Stromal cell of bone marrow (primary cell): ENCODE data around the gene SLC22A1.
"Not testable (repeated sequence)": the region's sequence is repeated elsewhere in the genome, so short reads cannot be mapped to it uniquely, and the experiment has no call there.

Experiments used
- DNase-seq: peaks from one replicate; pipeline ENCODE4 v3.0.0-alpha.2; 2012; ENCODE audit warnings: low read depth

SLC22A1 gene

GRCh38 chr6:160124007-160124406 is 2.4 kb downstream of the SLC22A1 start:
- DNase-seq: no peak

DNA sequence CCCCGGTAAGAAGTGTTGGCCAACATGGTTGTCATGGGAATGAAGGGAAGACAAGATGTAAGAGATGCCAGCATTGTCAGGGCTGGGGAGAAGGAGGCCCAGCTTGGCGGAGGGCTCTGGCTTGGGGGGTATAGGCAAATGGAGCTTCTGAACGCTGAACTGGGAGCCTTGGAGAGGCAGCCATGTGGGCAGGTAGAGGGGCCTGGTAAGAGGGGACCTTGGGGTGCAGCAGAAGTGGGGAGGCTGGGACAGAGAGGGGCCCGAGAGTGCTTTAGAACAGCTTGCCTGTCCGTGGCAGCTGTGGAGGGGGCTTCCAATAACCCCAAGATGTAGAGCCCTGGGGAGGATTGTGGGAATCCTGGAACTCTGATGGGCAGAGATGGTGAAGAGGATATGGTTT is 3.0 kb downstream of the SLC22A1 start:
- DNase-seq: no peak

DNA sequence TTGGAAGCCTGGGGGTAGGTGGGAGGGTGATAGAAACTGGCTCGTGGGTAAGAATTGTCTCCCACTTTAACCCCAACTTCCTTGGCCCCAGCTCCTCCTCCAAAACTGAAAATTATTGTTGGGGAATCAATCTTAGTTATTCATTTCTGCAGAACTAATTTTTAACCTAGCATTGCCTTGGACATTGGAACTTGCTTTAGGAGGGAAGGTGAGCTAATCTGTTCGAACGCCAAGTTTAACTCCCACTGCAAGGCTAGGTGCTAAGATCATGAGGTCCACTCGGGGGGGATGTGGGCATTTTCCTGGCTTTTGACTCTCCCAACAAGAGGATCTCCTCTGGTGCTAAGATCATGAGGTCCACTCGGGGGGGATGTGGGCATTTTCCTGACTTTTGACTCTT is 3.5 kb downstream of the SLC22A1 start:
- DNase-seq: not testable (repeated sequence)

DNA sequence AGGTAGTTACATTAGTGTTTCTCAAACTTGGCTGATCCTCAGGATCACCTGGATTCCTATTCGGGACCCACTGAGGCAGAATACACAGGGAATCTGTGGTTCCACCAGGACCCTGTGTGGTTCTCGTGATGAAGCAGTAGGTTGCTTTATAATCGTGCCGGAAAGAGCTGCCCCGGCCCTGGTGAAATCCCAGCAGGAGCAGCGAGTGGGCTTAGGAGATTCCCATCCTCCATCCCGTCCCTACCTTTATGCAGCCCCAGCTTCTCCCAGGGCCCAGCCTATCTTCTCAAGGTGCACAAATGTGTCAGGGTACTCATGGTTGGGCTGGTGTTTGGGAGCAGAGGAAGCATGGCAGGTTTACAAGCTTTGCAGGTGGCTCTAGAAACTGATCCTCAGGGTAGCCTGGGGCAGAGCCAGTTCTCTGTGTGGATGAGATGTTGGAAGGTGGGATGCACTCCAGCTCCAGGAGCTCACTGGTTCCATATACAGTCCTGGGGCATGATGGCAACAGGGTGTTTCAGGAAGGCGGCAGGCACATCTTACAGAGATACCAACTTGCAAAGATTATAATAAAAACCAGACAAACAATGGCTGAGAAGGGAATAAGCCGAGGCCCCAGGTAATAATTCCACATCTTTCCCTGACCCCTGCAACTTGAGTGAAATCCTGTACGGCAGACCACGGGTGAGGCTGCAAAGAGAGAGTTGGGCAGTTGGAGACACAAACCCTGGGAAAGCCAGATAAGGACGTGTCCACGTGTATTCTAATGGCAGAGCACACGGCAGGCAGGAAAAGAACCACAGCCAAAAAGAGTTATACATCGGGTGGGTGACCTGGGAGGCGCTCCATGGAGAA is 5.9 kb downstream of the SLC22A1 start:
- no peak for DNase-seq

DNA sequence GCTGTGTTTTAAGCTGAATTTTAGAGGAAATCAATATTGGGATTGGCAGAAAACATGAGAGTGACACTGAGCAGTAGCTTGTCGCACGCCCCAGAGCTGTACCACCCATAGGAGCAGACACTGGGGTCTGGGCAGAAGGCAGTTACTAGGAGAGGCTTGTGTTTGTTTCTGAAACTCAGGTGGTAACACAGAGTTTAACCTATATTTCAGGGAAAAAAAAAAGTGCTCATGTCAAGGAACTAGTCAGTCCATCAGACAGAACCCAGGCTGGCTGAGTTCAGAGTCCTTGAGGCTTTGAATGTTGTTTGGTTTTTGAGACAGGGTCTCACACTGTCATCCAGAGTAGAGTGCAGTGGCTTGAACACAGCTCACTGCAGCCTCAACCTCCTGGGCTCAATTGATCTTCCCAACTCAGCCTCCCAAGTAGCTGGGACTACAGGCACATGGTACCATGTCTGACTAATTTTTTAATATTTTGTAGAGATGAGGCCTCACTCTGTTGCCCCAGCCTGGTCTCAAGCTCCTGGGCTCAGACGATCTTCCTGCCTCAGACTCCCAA is 6.6 kb downstream of the SLC22A1 start:
- DNase-seq: no peak

DNA sequence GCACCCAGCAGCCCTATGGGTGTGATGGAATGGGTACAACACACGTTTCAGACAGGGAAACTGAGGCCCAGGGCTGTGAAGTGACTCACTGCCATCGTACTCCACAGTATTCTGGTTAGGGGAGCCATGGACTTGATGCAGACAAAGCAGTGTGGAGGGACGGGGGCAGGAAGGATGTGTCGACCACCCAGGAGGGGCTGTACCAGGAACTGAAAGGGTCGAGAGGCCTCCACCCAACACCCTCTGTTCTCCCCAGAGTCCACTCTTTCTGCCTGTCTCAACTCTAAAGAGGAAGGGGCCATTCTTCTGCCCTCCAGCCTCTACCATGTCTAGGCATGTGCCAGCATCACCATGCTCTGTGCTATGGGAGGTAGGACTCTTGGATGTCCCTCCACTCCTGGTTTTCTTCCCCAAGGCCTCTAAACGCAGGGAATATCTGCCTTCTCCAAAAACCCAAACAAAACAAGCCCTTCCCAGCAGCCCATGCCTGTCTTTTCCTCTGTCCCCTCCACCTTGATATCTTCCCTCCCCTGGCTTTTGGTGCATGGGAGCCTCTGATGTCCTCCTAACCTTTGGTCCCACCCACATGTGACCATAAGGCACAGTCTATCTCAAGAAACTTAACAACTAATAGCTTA is 7.4 kb downstream of the SLC22A1 start:
- no peak for DNase-seq

DNA sequence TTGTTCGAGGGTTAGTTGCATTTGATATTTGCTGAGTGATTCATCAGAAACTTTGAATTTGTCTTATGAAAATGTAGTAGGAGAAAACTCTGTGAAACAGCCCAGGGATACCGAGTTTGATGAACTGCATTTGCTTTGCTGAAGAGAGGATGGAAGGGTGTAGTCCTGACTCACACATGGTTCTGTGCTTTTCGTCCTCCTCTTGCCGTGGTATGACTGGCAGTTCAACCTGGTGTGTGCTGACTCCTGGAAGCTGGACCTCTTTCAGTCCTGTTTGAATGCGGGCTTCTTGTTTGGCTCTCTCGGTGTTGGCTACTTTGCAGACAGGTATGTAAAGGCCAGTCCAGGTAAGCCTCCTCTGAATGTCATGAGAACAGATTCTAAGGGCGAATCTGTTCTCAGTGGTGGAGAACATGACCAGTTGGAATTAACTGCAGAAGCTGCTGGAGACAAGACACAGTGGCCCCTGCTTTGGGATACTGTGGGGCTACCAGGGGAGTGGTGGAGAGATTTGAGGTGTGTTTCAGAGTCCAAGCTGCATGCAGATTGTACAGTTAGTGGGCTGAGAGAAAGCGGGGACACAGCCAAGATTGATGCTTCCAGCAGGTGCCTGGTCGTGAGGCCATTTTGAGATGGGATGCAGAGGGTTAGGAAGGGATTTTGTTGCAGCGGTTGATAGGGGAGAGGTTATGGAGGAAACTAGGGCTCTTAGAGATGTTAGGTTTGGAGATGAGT is 8.4 kb downstream of the SLC22A1 start:
- DNase-seq: no peak

DNA sequence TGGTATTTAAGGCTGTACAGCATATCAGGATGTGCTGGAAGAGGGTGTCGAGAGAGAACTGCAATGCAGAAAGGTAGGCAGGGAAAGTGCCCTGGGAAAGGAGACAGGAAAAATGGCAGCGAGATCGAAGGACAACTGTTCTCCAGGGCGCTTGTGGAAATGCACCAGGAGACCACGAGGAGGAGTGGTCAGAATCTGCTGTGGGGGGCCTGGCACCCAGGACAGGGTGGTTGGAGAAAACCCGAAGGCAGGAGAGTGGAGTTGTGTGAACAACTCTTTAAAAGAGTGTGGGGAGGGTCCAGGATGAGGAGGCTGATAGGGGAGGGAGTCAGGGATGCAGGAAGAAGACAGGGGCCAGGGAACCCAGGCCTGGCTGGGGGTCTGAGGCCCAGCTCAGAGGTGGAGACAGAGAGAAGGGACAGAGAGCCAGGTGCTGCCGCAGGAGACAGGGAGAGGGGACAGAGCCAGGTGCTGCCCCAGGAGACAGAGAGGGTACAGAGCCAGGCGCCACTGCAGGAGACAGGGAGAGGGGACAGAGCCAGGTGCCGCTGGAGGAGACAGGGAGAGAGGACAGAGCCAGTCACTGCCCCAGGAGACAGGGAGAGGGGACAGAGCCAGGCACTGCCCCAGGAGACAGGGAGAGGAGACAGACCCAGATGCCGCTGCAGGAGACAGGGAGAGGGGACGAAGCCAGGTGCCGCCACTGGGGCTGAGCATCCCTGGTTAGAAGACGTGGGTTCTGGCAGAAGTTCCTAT is 9.3 kb downstream of the SLC22A1 start:
- no peak for DNase-seq

GRCh38 chr6:160131636-160132296 is 10.2 kb downstream of the SLC22A1 start:
- DNase-seq: no peak

DNA sequence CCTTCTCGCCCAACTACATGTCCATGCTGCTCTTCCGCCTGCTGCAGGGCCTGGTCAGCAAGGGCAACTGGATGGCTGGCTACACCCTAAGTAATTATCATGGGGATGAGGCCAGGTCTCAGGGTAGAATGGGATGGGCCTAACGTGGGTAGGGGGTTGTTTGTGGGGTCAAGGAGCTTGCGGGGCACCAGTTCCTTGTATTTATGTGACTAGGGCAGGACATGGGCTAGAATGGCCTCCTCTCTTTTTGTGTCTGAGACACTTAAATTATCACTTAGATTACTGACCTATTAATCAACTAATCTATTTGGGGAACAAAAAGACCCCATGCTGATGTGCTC is 10.7 kb downstream of the SLC22A1 start:
- no peak for DNase-seq

GRCh38 chr6:160132776-160133338 is 11.2 kb downstream of the SLC22A1 start:
- DNase-seq: no peak

DNA sequence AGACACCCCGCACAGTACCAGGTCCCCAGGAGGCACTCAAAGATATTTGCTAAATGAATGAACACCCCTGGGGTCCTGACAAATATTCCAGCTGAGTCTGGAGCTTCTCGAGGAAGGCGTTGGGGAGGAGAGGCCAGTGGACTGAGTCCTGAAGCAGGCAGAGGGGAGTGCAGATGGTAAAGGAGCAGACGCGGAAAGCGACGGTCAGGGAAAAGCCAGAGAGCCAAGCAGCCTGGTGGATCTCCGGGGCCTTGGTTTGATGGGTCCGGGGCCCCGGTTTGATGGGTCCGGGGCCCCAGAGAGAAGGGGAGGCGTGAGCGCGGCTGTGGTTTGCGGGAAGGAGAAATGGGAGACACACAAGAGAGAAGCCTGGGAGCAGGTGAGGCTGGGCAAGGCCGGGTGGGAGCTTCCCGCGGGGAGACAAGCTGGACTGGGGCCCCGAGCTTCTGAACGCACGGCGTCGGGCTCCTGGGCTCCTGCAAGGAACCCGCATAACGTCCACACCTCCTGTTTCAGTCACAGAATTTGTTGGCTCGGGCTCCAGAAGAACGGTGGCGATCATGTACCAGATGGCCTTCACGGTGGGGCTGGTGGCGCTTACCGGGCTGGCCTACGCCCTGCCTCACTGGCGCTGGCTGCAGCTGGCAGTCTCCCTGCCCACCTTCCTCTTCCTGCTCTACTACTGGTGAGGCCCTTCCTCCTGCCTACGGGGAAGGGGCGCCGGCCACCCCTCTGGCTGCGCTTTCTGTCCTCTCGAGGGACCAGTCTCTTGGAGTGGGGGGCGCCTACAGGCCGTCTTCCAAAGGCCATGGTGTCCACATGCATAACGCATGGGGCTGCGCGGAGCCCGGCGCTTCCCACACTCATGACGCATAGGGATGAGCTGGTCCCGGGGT is 12.1 kb downstream of the SLC22A1 start:
- no peak for DNase-seq

DNA sequence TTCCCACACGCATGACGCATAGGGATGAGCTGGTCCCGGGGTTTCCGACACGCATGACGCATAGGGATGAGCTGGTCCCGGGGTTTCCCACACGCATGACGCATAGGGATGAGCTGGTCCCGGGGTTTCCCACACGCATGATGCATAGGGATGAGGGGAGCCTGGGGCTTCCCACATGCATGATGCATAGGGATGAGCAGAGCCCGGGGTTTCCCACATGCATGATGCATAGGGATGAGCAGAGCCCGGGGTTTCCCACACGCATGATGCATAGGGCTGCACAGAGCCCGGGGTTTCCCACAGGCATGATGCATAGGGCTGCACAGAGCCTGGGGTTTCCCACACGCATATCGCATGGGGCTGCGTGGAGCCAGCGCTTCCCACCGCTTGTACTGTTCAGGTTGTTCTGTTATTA is 12.7 kb downstream of the SLC22A1 start:
- not testable (repeated sequence) for DNase-seq

DNA sequence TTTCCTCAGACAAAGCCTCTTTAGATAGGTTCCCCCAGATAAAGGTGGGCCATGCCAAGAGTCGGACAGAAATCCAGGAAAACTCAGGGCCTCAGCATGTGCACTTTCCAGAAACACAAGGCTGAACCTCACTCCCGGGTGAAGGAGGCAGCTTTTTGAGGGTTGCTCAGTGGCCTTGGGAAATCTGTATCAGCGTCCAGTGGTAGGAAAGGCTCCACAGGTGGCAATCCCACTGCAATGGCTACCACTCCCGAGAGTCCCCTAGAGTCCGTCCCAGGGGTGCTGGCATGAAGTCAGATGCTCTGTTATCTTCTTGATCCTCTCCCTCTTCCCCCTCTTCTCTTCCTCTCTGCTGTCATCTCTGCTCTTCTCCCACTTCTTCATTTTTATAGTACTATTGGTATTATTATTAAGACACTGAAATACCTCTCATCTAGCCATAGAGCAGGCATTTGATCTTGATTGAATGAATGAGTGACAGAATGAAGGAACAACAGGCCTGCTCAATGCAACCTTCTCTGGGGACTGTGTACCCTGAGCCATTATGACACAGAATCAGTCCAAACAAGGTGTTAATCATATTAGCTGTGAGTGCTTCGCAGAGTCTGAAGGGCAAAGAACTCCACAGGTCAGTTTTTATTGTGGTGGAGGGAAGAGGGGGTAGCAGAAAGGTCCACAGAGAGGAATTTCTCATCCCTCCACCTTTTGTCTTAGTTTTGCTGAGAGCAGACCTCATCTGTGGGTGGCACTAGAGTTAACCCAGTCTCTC is 13.3 kb downstream of the SLC22A1 start:
- no peak for DNase-seq

- DNase-seq: no peak
These were observed 14.5 kb downstream of the SLC22A1 start for GRCh38 chr6:160135907-160136655.

- DNase-seq: no peak
These were observed 15.7 kb downstream of the SLC22A1 start for GRCh38 chr6:160137130-160137988.

DNA sequence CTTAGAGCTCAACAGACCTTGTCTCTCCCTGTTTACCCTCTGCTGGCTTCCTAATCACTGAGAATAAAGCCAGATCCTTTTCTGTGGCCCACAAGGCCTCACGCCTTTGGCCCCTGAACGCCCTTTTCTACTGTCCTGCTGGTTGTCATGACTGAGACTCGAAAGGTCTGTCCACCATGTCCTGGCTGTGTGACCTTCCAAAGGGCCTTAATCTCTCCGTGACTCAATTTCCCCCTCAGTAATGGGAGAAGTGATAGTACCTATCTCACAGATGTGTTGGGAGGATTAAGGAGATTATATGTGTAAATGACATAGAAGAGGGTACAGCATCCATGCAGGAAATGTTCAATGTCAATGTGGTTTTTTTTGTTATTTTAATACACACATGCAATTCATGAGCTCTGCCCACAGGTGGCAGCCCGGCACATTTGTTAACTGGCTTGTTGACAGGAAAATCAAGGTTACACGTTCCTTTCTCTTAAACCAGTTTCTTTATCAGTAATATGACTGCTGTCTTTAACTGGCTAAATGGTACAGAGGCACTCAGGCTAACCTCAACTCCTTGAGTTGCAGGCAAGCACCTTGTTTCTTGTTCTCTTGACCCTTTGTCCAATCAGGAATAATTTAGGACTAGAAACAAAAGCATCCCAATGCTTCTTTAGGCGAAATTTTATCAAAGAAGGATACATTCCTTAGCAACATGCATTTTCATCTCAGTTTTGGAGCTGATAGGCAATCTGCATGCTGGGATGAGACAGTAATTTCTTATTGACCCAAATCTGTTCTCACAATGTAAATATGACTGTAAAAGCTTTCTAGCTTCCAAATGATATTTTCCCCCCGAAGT is 16.6 kb downstream of the SLC22A1 start:
- no peak for DNase-seq
